ENCODE measurements around the gene LRP1B.
"Not testable (repeated sequence)": the region's sequence is repeated elsewhere in the genome, so short reads cannot be mapped to it uniquely, and the experiment has no call there.

The LRP1B gene

DNA sequence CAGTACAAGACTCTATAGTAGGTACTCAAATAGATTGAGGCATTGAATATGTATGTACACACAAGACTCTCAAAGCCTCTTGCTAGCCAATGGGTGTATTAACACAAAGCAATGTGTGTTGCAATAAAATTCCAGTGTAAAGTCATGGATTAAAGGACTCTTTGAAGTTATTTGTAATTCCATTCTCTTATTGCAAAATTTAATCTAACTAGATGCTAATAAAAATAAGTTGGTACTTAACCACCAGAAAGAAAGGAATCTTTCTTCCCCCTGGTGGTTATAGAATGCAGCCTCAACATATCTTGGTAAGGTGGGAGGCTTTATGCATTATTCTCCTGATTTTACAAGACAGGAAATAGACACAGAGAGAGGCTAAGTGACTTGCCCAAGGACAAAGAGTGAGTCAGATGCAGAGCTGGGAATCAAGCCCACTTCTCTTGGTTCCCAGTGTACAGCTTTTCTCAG lies 18.0 kb downstream of the LRP1B start:
- DNase-seq (ENCODE audit: extremely low spot score, insufficient read length, low read depth), result no peak
- no peak for FAIRE-seq

DNA sequence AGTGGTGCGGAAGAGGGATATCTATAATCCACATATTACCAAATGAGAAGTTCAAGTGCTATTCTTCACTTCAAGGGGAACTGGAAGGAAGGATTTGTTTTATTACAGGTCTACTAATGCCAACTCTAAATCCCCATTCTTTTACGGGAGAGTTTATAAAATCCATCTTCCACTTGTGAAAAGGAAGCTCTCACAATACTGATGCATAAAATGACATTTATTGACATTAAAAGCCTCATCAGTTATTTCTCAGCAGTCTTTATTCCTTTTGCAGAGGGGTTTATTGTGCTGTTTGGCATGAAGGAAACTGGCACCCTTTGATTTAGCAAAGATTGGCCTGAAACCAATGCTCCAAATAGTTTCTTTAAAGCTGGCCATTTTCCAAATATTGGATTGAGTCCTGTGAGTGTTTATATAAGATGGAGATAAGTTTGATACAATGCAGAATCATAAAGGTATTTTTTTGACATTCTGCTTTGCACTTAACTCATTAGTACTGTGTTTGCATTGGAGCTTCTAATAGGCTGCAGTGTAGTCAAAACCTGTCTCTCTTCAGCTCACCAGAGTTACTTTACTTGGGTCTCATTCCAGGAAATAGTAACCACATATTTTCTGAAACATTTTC lies 26.6 kb downstream of the LRP1B start:
- FAIRE-seq (no peak), DNase-seq (ENCODE audit: extremely low spot score, insufficient read length, low read depth) (no peak)

DNA sequence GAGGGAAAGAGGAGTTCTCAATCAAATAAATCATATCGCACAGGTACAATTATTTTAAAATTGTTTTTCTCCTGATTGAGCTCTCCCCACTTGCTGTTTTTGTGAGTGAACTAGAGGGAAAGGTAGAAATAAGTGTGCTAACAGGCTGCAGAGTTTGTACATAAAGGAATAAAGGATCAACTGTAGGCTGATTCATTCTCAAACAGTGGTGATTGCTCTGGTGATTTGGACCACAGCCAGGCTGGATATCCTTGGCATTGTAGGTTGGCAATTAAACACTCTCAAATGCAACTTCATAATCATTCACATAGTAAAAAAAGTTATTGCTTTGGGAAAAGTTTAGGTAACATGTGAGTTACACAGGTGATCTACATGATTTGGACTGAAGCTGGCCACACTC lies 29.8 kb downstream of the LRP1B start:
- FAIRE-seq (no peak), DNase-seq (ENCODE audit: extremely low spot score, insufficient read length, low read depth) (no peak)

DNA sequence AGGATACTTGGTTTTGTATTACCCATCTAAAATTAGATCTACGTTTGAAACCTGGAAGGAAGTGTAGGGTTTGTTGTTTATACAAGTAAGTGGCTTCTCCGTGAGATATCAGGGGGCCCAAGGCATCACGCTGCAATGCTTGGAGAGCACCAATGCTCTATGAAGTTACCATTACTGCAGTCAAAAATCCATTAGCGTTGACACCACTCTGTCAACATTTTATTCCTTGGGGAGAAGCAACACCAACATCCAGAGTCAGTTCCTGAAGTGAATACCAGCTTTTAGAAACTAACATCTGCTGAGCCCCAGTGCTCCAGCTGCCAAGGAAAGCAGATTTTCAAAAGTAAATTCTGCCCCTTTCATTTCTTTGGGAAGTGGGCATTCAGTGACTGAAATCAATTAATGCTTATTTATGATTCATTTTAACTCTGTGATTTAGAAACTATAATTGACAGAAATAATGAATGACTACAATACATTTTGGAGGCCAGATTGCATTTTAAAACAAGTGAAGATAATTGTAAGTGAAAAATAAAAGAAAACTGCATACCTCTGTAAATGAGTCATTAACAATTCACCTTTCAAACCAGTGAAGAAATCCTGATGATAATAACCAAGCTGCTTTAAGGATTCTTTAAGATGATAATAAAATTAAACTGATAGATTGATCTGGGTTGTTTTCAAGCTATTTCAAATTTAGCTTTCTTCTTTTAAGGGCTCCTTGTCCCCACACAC lies 30.5 kb downstream of the LRP1B start:
- DNase-seq (ENCODE audit: extremely low spot score, insufficient read length, low read depth), result no peak

DNA sequence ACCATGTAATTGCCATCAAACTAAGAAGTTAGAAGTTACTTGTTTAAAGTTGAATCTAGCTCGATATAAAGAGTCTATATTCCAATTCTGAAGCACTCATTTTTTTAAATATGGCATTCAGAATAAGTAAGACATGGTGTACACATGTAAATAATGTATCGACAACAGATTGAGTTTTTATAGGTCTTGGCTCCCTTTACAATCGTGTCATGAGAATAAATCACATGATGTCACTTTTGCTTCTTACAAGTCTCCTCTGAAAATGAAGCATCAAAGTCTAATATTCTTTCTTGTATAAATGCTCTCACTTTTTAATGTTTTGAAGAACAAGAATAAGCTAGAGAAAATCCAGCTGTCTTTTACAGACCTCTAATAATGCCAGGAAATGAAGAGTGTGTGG lies 33.1 kb downstream of the LRP1B start:
- no peak for FAIRE-seq
- DNase-seq (ENCODE audit: extremely low spot score, insufficient read length, low read depth), result no peak

More for the DNA sequence above, 30.5 kb downstream of the LRP1B start:
- no peak for FAIRE-seq

DNA sequence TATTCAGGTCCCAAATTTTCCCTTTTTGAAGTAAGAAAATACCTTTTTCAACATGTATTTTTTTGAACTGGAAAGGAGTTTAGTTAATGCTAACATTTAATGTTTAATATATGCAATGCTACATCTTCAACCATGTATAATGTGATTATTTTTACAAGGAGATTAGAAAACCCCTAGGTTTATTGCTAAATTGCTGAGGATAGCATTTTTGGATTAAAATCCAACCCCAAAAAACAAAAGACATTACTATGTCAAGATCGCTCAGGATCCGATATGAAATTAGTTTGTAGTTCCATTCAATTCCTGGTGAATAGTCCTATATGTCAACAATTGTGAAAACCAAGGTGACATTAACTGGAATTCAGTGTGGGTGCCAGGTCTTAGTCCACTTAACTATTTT lies 35.2 kb downstream of the LRP1B start:
- no peak for DNase-seq (ENCODE audit: extremely low spot score, insufficient read length, low read depth)
- no peak for FAIRE-seq

DNA sequence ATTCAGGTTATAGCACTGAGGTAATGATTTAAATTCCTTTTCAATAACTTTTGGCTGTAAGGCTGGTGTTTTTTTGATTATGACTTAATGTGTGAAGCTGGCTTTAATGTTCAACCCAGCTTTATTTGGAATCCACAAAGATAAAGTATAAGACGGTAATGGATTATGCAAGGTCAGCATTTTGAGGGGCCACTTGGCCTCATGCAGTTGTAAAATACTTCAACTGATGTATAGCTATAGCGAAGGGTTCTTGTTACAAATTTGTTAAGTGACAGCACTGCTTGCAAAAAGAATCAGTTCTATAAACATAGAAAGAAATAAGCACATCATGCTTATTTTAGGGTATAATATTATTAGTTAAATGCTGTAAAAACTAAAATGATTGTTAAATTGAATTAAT lies 36.6 kb downstream of the LRP1B start:
- DNase-seq (ENCODE audit: extremely low spot score, insufficient read length, low read depth) (no peak), FAIRE-seq (no peak)

DNA sequence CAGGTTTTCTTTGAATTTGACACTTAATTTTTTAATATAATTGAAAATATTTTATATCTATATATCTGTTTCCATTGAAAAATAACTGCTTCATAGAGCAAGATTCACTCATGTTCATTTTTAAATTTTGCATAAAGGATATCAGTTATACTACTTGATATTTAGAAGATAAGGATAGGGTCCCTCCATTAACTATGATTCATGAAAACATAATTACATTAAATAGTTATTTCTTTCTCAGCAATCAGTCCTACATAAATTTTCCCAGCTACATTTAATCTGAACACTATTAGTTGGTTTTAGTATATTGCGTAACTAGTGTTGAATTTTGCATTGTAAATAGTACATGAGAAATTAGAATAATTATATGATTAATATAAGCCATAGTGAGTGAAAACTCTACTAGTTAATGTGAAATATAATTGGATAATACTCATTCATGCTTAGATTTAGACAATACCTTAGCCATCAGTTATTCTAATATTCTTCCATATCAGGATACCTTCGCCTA lies 42.7 kb downstream of the LRP1B start:
- DNase-seq (ENCODE audit: extremely low spot score, insufficient read length, low read depth) (no peak), FAIRE-seq (no peak)

DNA sequence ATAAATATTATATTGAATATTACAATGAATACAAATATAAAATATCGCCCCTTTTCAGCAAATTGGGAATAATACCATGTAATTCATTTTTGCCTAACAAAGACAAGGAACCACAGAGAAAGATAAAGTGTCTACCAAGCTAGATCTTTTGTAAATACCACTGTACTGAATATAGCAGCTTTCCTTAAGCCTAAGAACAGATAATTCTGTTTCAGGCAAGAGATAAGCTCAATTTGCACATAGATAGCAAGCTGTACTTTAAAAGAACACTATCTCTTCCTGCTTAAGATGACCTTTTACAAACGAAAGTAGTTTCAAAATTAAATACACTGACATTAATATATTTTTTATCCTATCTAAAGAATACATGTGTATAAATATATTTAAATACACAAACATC lies 43.2 kb downstream of the LRP1B start:
- not testable (repeated sequence) for FAIRE-seq; DNase-seq (ENCODE audit: extremely low spot score, insufficient read length, low read depth)

DNA sequence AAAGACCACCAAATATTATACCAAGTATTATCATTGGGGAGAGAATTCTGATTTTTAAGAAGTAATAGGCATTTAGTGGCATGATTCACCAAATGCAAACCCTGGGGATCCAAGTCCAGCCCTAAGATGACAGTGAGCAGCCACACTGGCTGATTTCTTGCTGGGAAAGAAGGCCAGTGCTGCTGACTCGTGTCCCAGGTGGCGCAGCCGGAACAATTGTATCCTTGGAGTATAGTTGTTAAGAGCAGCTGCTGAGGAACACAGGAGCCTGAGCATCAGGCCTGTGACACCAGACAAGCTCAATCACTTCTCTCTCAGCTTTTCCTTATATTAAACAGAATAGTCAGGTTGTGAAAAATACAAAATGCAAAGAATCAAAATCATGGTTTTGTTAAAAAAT lies 48.4 kb downstream of the LRP1B start:
- no peak for DNase-seq (ENCODE audit: extremely low spot score, insufficient read length, low read depth)
- no peak for FAIRE-seq

DNA sequence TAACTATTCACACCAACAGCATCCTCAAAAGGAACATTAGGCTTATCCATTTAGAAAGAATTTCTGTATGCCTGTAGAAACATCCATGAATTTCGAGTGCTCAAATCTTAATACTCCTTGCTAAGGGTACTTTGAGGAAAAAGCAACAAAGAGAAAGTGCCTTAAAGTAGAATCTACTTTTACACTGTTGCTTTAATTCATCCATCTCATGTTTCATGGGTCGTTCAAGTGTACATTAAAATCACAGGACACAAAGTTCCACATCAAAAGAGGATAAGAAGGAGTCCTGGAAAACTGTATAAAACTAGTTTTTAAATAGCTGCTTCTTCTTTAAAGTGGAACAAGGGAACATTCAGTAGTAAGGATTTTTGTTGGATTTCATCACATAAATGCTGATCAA lies 54.5 kb downstream of the LRP1B start:
- no peak for FAIRE-seq
- DNase-seq (ENCODE audit: extremely low spot score, insufficient read length, low read depth), result no peak

DNA sequence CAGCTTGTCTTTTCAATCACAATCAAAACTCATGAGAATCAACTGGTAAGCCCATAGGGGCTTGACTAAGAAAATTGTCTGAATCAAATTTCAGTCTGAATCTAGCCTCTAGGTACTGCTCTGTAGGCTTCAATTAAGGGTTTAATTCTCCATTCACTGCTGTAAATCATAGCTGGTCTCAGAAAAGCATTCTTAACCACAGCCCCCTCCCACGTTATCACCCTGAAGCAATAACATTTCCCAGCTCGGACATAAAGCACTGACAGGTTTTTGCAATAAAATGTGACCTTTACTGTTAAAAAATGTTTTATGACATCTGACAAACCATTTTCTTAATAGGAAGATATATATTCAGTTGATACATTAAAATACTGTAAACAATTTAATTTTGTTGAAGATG lies 55.0 kb downstream of the LRP1B start:
- DNase-seq (ENCODE audit: extremely low spot score, insufficient read length, low read depth), result no peak
- no peak for FAIRE-seq

DNA sequence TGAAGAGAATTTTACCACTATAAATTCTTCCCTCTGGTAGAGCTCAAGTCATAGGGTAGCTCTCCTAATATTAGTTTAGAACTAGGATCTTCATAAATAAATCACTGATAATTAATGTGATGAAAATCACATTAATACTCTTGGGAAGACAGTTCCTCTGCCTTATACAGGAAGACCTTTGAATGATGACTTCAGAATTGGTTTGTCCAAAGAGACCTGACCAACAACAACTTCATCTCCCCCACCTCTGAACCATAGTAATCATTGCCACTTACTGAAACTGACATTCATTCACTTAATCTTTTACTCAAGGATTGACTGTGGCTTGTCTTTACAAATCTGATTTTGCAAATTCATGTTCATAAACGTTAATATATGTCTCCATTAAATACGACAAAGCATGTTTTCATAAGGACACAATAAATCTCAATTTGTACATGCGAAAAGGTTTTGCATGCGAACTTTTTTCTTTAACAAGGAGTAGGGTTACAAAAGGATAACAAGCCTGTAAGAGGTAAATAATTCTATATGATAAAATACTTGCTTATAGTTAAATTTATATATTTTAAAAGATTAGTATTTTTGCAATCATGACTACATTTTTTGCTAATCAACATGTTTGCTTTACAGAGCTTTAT lies 61.4 kb downstream of the LRP1B start:
- DNase-seq (ENCODE audit: extremely low spot score, insufficient read length, low read depth) (no peak), FAIRE-seq (no peak)

DNA sequence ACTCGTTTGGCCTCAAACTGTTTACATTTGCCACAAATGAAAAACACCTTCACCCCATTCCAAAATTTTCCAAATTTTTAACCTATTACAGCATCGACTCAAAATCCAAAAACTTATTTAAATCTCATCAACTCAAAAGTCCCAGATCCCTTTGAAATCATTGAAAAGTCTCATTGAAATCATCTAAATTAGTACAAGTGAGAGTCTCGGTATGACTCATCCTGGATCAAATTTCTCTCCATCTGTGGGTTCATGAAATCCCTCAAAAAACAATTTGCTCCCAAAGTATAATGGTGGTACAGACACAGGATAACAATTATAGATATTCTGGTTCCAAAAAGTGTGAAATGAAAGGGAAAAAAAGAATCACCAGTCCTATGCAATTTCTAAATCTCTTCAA lies 65.1 kb downstream of the LRP1B start:
- DNase-seq (ENCODE audit: extremely low spot score, insufficient read length, low read depth) (no peak), FAIRE-seq (no peak)

DNA sequence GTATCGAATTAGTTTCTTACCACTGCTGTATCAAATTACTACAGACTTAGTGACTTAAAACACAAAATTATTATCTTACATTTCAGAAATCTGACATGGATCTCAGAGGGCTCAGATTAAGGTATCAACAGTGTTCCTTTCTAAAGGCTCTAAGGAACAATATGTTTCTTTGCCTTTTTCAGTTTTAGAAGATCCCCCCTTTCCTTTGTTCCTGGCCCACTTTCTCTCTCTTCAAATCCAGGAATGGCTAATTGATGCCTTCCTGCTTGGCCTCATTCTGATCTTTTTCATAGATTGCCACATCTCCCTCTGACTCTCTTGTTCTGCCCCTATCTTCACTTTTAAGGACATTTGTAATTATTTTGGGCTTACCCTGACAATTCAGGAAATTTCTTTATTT lies 65.7 kb downstream of the LRP1B start:
- DNase-seq (ENCODE audit: extremely low spot score, insufficient read length, low read depth) (no peak), FAIRE-seq (no peak)

DNA sequence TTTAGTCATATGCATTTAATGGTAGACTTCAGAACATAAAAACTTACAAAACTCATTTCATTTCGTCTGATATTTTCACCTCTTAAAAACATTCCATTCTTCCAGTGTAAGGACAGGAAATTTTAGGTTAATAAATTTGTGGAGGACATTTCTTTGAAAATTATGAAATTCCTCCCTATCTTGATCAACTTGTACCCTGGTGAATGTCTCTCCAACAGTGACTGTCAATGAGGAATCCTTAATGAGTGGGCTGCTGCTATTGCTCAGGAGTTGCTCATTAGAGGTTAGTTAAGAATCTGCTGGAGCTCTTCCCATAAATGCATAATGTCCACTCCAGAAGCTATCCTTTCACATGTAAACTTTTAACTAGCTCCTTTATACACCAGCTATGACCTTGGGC lies 69.1 kb downstream of the LRP1B start:
- FAIRE-seq, result no peak

DNA sequence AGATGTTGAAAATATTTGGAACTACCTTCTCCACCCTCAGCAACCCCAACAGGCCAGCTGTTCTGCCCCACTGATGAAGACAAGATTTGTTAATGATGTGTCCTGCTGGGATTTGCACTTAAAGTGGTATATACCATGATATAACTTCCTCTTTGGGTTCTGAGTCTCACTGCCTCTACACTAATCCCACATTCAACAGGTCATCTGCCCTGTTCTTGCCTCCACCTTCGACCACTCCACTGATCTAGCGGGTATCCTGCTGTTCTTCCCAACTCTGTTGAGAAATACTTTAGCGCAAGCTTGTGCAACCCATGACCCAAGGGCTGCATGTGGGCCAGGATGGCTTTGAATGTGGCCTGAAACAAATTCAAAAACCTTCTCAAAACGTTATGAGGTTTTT lies 72.7 kb downstream of the LRP1B start:
- DNase-seq (ENCODE audit: extremely low spot score, insufficient read length, low read depth) (no peak), FAIRE-seq (no peak)

More for the DNA sequence above, 69.1 kb downstream of the LRP1B start:
- no peak for DNase-seq (ENCODE audit: extremely low spot score, insufficient read length, low read depth)

DNA sequence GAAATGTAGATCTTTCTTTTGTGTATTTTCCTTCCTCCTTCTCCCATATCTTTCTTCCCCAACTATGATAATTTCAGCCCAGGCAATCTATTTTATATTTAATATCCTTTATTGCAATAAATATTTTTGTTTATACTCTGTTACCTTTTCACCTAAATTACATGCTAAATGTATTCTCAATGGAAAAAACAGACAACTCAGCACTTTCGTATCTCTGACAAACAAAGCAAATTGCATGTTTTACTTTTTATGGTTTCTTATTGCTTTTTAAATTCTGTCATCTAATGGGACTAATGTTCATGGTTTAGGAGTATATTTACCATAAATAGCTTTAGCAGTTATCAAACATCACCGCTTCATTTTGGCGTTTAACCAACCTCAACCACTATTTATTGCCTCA lies 74.0 kb downstream of the LRP1B start:
- DNase-seq (ENCODE audit: extremely low spot score, insufficient read length, low read depth) (no peak), FAIRE-seq (no peak)

DNA sequence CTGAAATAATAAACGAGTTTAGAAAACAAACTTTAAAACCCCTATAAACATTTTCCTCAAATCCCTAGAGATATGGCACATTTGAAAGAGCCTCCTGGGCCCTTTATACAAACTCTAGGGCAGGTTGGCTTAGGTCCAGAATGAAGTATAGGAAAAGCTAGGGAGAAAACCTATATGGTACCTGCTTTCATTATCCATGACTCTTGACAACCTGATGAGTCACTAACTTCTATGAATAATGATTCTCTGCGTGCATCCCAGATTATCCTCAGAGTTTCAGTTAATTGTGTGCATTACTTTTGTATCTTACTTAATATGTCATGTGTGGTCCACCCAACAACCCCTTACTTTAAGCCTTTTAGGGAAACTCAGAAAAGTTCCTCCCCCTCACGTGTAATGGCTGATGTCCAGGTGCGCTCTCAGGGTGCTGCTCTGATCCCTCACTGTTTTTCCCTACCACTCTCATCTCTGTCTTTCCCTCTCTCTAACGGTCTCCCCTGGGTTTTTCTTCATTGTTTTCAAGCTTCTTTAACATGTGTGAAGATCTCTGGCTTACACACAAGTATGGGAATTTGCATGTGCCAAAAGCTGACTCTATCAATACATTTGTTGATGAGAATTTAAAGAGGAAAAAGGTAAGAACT lies 78.5 kb downstream of the LRP1B start:
- DNase-seq (ENCODE audit: extremely low spot score, insufficient read length, low read depth) (no peak), FAIRE-seq (no peak)

DNA sequence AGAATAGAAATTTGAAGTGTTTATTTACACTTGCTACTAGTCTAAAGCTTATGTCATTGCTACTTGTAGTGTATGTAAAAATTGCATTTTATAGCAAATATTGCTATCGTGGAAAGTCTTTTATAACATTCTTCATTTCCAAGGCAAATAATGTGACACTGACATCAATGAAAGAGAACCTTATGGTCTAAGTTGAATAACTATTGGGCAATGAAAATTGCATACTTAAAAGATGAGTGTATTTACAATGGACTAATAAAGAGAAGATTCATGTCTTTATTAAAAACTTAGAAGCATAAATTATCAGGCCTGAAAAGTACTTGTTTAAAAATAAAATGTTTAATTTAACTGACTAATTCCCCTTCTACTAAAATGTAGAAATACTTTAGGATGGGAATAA lies 82.2 kb downstream of the LRP1B start:
- FAIRE-seq (no peak), DNase-seq (ENCODE audit: extremely low spot score, insufficient read length, low read depth) (no peak)

DNA sequence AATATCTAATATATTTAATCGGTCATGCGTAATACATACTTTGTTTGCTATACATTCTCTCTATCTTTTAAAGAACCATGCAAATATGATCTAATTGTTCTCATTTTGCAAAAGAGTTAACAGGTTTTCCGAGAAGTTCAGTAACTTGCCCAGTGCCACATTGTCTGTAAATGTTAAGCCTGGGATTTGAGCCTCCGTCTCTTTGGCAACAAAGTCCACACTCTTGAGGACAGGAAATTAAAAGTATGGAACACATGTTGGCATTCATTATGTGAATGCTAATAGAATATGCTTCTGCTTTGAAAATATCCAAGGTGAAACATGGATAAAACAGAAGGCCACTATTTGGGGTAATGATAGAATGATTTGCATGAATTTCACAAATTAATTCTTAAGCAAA lies 85.2 kb downstream of the LRP1B start:
- DNase-seq (ENCODE audit: extremely low spot score, insufficient read length, low read depth), result no peak
- no peak for FAIRE-seq

All from GM18507 (cell line).